HG03045 (cell line): Measurements from ENCODE around the gene PRRC2C.

ENCODE experiments used
- ATAC-seq: cut with Tn5 transposase; IDR thresholded peaks from one replicate; pipeline ENCODE4 v1.9.1; 2021; ENCODE audit warnings: mild to moderate bottlenecking, moderate library complexity; ENCODE audit not compliant: unreplicated experiment

PRRC2C gene

DNA sequence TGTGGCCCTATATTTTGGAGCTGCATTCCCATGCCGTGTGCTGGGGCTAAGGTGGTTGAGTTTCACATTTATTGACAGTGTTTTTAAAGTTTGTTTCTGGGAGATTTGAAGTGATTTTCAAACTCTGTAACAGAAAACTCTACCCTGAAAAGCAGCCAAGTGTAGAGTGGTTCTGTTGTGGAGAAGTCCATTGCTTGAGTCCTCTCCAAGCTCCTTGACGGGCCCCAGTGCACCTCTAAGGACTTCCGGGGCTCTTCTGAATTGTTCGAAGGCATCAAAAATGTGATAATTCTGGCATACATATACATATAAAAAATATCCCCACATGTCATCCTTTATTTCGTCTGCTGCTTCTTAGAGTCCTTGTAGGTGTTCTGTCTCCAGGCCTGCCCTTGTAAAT lies 141.7 kb downstream of the PRRC2C start:
- no peak for ATAC-seq

DNA sequence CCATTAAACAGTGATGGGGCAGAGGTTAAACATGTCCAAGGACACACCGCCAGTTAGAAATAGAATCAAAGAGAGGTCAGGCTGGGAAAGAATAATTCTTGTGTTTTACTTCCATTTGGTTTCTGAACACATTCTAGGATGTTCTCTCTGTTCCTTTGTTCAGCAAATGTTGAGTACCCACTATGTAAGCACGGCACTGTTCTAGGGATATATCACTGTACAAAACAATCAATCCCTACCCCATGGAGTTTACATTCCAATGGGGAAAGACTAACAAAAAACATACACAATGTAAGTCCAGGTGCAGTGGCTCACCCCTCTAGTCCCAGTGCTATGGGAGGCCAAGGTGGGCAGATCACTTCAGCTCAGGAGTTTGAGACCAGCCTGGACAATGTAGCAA lies 142.9 kb downstream of the PRRC2C start:
- ATAC-seq: no peak

DNA sequence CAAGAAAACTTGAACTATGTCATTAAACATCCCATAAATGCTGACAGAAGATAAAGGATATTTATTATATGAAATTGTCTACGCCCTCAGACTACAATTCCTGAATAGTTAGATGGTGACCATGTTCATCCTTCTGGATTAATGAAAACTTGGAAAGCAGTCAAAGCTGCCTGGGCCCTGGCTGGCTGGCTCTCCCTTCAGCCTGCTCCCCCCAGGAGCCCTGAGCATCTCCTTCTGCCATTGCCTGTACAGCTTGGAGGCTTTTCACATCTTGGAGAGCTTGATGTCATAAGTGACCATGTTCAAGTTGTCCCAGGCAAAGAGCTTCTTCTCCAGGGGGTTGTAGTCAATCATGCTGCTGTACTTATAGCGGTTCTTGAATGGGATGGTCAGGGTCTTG lies 150.3 kb downstream of the PRRC2C start:
- no peak for ATAC-seq

GRCh38 chr1:171636141-171636540 lies 150.8 kb downstream of the PRRC2C start:
- ATAC-seq: no peak

DNA sequence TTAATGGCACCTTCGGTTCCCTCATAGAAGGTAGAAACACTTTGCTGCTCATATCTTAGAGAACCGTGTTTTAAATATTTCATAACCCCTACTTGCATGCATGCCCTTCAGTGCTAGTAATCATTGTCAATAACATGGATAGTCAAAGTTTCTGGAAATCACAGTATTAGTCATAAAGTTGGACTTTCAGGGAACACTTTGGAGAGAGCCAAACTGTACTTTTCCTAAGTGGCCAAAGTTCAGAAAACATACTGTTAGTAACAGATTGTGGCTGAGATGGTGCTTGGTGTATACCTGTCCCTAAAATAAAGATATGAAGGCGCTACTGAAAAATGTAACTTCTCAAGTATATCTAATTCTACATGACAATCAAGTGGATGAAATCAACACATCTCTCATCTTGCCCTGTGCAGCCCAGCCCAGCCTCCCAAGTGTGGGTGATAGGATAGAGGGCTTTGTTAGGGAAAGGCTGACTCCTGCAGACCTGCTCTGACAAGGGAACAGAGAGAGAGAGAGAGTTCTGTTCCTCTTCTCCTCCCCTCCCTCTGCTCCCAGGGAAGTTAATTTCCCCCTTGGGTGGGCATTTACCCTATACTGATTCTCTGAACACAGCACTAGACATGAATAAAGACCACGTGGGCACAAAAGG lies 152.7 kb downstream of the PRRC2C start:
- ATAC-seq: no peak

GRCh38 chr1:171640225-171640624 lies 154.9 kb downstream of the PRRC2C start:
- no peak for ATAC-seq

DNA sequence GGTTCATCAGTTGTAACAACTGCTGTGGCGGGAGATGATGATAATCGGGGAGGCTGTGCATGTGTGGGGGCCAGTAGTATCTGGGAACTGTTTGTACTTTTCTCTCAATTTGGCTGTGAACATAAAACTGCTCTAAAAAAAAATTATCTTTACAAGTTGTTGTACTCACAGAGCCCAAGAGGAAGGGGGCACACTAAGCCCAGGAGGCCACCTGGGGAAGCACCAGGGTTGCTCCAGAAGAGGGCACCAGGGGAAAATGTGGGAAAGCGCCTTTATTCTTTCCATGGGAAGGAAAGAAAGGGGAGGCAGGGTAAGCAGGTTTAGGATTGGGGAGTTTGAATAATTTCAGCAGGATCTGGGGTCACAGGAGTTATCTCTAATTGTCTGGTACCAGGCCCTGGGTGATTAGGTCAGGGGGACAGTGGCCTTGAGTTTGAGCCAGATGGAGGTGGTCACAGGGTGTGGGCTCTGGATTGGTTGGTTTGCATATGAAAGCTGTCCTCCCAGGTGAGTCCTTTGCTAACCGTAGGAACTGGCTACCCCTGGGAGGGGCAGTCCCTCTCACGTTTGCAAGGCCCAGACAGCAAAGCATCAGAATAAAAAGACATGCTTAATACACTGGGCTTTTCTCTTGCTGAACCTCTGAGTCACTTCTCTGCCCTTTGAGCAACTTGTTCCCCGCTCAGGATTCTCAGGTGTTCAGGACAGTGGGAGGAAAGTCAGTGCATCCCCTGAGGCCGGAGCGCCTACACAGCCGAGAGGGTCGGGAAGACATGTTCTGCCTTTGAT lies 155.9 kb downstream of the PRRC2C start:
- no peak for ATAC-seq

- ATAC-seq: no peak
Observed at GRCh38 chr1:171642197-171642596, 156.9 kb downstream of the PRRC2C start.
